ENCODE measurements around the gene FOXB2. TPM values are rescaled to one million over a fixed set of nuclear protein-coding genes. Genes with fewer than 3 reads are reported as not detected.

FOXB2 gene
- total RNA-seq, 2 experiments from 2014 or later = not detected

GRCh38 chr9:77005216-77005615 lies 14.2 kb upstream of the FOXB2 start:
- Mint-ChIP-seq H3K9me3 (no peaks in the 10 kb centered on the region), H3K4me1 (ENCODE audit: low read depth) (no peaks in the 10 kb centered on the region), H3K27ac (no peak overlapping the region), H3K36me3 (ENCODE audit: low read depth) (no peaks in the 10 kb centered on the region), H3K27me3 (ENCODE audit: low read depth) (peaks cover 41% of the 10 kb centered on the region), H3K4me3 (no peak overlapping the region)
- CTCF ChIA-PET = interaction anchor here (0.7 kb wide), 1 partner anchor 18 kb away, joined by 3 read pairs; no protein-coding TSS in a partner anchor
- no peak for DNase-seq
- intact Hi-C loops (cut with micrococcal nuclease) = no loop called here

GRCh38 chr9:77010527-77010926 lies 8.9 kb upstream of the FOXB2 start:
- intact Hi-C loops (cut with micrococcal nuclease) = no loop called here
- H3K4me3 Mint-ChIP-seq = no peak overlapping the region
- peaks cover 16% of the 10 kb centered on the region for H3K4me1 Mint-ChIP-seq (ENCODE audit: low read depth)
- no peaks in the 10 kb centered on the region for H3K36me3 Mint-ChIP-seq (ENCODE audit: low read depth)
- no peak for DNase-seq
- H3K27ac Mint-ChIP-seq = no peak overlapping the region
- peaks cover 55% of the 10 kb centered on the region for H3K27me3 Mint-ChIP-seq (ENCODE audit: low read depth)
- no peaks in the 10 kb centered on the region for H3K9me3 Mint-ChIP-seq
- CTCF ChIA-PET = interaction anchor here (0.8 kb wide), 1 partner anchor 200 kb away, joined by 3 read pairs; no protein-coding TSS in a partner anchor

- peaks cover 69% of the 10 kb centered on the region for H3K27me3 Mint-ChIP-seq (ENCODE audit: low read depth)
- CTCF ChIA-PET = interaction anchor here (1.8 kb wide), 1 partner anchor 13 kb away, joined by 4 read pairs; no protein-coding TSS in a partner anchor
- H3K4me1 Mint-ChIP-seq (ENCODE audit: low read depth) = peaks cover 16% of the 10 kb centered on the region
Observed at GRCh38 chr9:77011973-77012821, 7.3 kb upstream of the FOXB2 start.

GRCh38 chr9:77013206-77013931 lies 6.1 kb upstream of the FOXB2 start:
- H3K4me1 Mint-ChIP-seq (ENCODE audit: low read depth) = peaks cover 22% of the 10 kb centered on the region
- no peaks in the 10 kb centered on the region for H3K9me3 Mint-ChIP-seq
- H3K27me3 Mint-ChIP-seq (ENCODE audit: low read depth) = peaks cover 72% of the 10 kb centered on the region
- intact Hi-C loops (cut with micrococcal nuclease) = no loop called here
- H3K27ac Mint-ChIP-seq = no peak overlapping the region
- CTCF ChIA-PET = interaction anchor here (0.6 to 1.8 kb wide), 3 partner anchors 12 to 339 kb away, joined by 3 to 4 read pairs (median 3); no protein-coding TSS in a partner anchor
- H3K4me3 Mint-ChIP-seq = no peak overlapping the region
- no peak for DNase-seq
- no peaks in the 10 kb centered on the region for H3K36me3 Mint-ChIP-seq (ENCODE audit: low read depth)

More at GRCh38 chr9:77011973-77012821, 7.3 kb upstream of the FOXB2 start:
- intact Hi-C loops (cut with micrococcal nuclease) = loop anchor here (1.0 kb wide), 5 partner anchors 10 to 618 kb away; partner anchors contain the start of gene RFK
- no peaks in the 10 kb centered on the region for H3K36me3 Mint-ChIP-seq (ENCODE audit: low read depth)
- peak; percentile 84 for DNase-seq
- H3K9me3 Mint-ChIP-seq = no peaks in the 10 kb centered on the region
- peak overlapping the region; percentile 36 for H3K4me3 Mint-ChIP-seq
- H3K27ac Mint-ChIP-seq = no peak overlapping the region

- intact Hi-C loops (cut with micrococcal nuclease) = no loop called here
- Mint-ChIP-seq H3K4me1 (ENCODE audit: low read depth) (peaks cover 24% of the 10 kb centered on the region), H3K36me3 (ENCODE audit: low read depth) (no peaks in the 10 kb centered on the region), H3K27me3 (ENCODE audit: low read depth) (peaks cover 76% of the 10 kb centered on the region), H3K4me3 (no peak overlapping the region), H3K27ac (no peak overlapping the region), H3K9me3 (no peaks in the 10 kb centered on the region)
- CTCF ChIA-PET = interaction anchor here (1.1 to 1.8 kb wide), 2 partner anchors 11 to 137 kb away, joined by 3 to 4 read pairs; no protein-coding TSS in a partner anchor
- DNase-seq = no peak
Observed at GRCh38 chr9:77013932-77014596, 5.4 kb upstream of the FOXB2 start.

GRCh38 chr9:77014597-77015263 lies 4.7 kb upstream of the FOXB2 start:
- Mint-ChIP-seq H3K9me3 (no peaks in the 10 kb centered on the region), H3K36me3 (ENCODE audit: low read depth) (no peaks in the 10 kb centered on the region), H3K27ac (no peak overlapping the region), H3K27me3 (ENCODE audit: low read depth) (peaks cover 82% of the 10 kb centered on the region), H3K4me1 (ENCODE audit: low read depth) (peaks cover 31% of the 10 kb centered on the region), H3K4me3 (no peak overlapping the region)
- intact Hi-C loops (cut with micrococcal nuclease) = no loop called here
- CTCF ChIA-PET = interaction anchor here (1.0 to 1.5 kb wide), 3 partner anchors 18 to 205 kb away, joined by 3 read pairs; no protein-coding TSS in a partner anchor
- DNase-seq = no peak

- no peak for DNase-seq
- CTCF ChIA-PET = interaction anchor here (1.0 to 1.5 kb wide), 3 partner anchors 19 to 206 kb away, joined by 3 read pairs; no protein-coding TSS in a partner anchor
- Mint-ChIP-seq H3K4me1 (ENCODE audit: low read depth) (peaks cover 32% of the 10 kb centered on the region), H3K4me3 (no peak overlapping the region), H3K36me3 (ENCODE audit: low read depth) (no peaks in the 10 kb centered on the region), H3K27me3 (ENCODE audit: low read depth) (peaks cover 81% of the 10 kb centered on the region), H3K27ac (no peak overlapping the region), H3K9me3 (no peaks in the 10 kb centered on the region)
- intact Hi-C loops (cut with micrococcal nuclease) = no loop called here
Observed at GRCh38 chr9:77015327-77016048, 4.0 kb upstream of the FOXB2 start.

- H3K4me3 Mint-ChIP-seq = no peak overlapping the region
- intact Hi-C loops (cut with micrococcal nuclease) = no loop called here
- H3K27ac Mint-ChIP-seq = no peak overlapping the region
- H3K4me1 Mint-ChIP-seq (ENCODE audit: low read depth) = peaks cover 37% of the 10 kb centered on the region
- no peaks in the 10 kb centered on the region for H3K36me3 Mint-ChIP-seq (ENCODE audit: low read depth)
- no peaks in the 10 kb centered on the region for H3K9me3 Mint-ChIP-seq
- no peak for DNase-seq
- CTCF ChIA-PET = interaction anchor here (1.1 to 1.5 kb wide), 2 partner anchors 19 to 135 kb away, joined by 3 read pairs; no protein-coding TSS in a partner anchor
- H3K27me3 Mint-ChIP-seq (ENCODE audit: low read depth) = peaks cover 81% of the 10 kb centered on the region
Observed at GRCh38 chr9:77016121-77016525, 3.3 kb upstream of the FOXB2 start.

- no peak for DNase-seq
- H3K9me3 Mint-ChIP-seq = no peaks in the 10 kb centered on the region
- peaks cover 42% of the 10 kb centered on the region for H3K4me1 Mint-ChIP-seq (ENCODE audit: low read depth)
- no peak overlapping the region for H3K4me3 Mint-ChIP-seq
- intact Hi-C loops (cut with micrococcal nuclease) = no loop called here
- H3K27ac Mint-ChIP-seq = no peak overlapping the region
- CTCF ChIA-PET = no interaction called here
- peaks cover 85% of the 10 kb centered on the region for H3K27me3 Mint-ChIP-seq (ENCODE audit: low read depth)
- no peaks in the 10 kb centered on the region for H3K36me3 Mint-ChIP-seq (ENCODE audit: low read depth)
Observed at GRCh38 chr9:77016526-77017504, 2.6 kb upstream of the FOXB2 start.

GRCh38 chr9:77017505-77017894 lies 2.0 kb upstream of the FOXB2 start:
- Mint-ChIP-seq H3K36me3 (ENCODE audit: low read depth) (no peaks in the 10 kb centered on the region), H3K27me3 (ENCODE audit: low read depth) (peaks cover 84% of the 10 kb centered on the region), H3K27ac (no peak overlapping the region), H3K4me1 (ENCODE audit: low read depth) (peaks cover 42% of the 10 kb centered on the region), H3K4me3 (no peak overlapping the region), H3K9me3 (no peaks in the 10 kb centered on the region)
- intact Hi-C loops (cut with micrococcal nuclease) = no loop called here
- CTCF ChIA-PET = no interaction called here
- no peak for DNase-seq
